K562 (cell line): ENCODE measurements around the gene AKR1D1. TPM values are rescaled to one million over a fixed set of nuclear protein-coding genes. Genes with fewer than 3 reads are reported as not detected.
"Not testable (repeated sequence)": the region's sequence is repeated elsewhere in the genome, so short reads cannot be mapped to it uniquely, and the experiment has no call there.

ENCODE experiments used
- ATAC-seq: fragments of 200-7000 bp; cut with Tn5 transposase; 3 replicates; pipeline ENCODE4 v1.9.1; 2020; ENCODE audit warnings: moderate library complexity
- BruUV-seq: library from RNA; stranded (reverse); fragments of 400-500 nt; replicated peaks from 2 replicates; lab custom pipeline; 2021; lab: Mats Ljungman, UMichigan
- CTCF ChIA-PET: fragments of 300-600 bp; formaldehyde crosslinking; extraction: SDS; loops from one replicate; lab custom pipeline; 2021; ENCODE audit warnings: low intra/inter-chr PET ratio; lab: Yijun Ruan, JAX
- POLR2A ChIA-PET: fragments of 300-600, 350-650 bp; sonication (Branson Sonifier 250); formaldehyde crosslinking; extraction: SDS; loops from one replicate; lab custom pipeline; 2021; ENCODE audit warnings: antibody characterized with exemption, inconsistent platforms; lab: Yijun Ruan, JAX
- DNase-seq, 4 experiments: peaks; one replicate each; pipeline versions ENCODE4 v3.0.0 to v3.0.0-alpha.2; 2011 to 2018; ENCODE audit warnings: low spot score in 3 of 4, mixed read lengths in 3 of 4; ENCODE audit errors: extremely low read depth in 1 of 4
- FAIRE-seq: peaks from 2 replicates; lab custom pipeline; 2011; peaks lifted over from hg19 to GRCh38; lab: Jason Lieb, UNC
- H2AFZ ChIP-seq: 2 replicates; pipeline ENCODE4 v1.6.0; 2011; ENCODE audit warnings: low read depth, low read length, control low read depth, inconsistent platforms
- H3K27ac ChIP-seq: fragments of 200-600 bp; 3 replicates; pipeline ENCODE4 v1.8.0; 2011; ENCODE audit warnings: low read depth, mild to moderate bottlenecking, control low read depth, inconsistent platforms, low read length, moderate library complexity, mixed read lengths; ENCODE audit errors: extremely low read depth
- H3K27me3 ChIP-seq, 2 experiments: fragments of 300-600 bp in 1 of 2; 2 replicates in 1 of 2; 3 replicates in 1 of 2; pipeline versions ENCODE4 v1.6.0 to v1.8.0; 2011; ENCODE audit warnings: inconsistent platforms in 2 of 2, low read length in 2 of 2, mild to moderate bottlenecking in 1 of 2, mixed read lengths in 1 of 2, moderate library complexity in 1 of 2; ENCODE audit not compliant: control insufficient read depth in 2 of 2, insufficient read depth in 2 of 2
- H3K36me3 ChIP-seq: fragments of 300-600 bp; 3 replicates; pipeline ENCODE4 v1.8.0; 2011; ENCODE audit warnings: mild to moderate bottlenecking, low read length, inconsistent platforms; ENCODE audit not compliant: control insufficient read depth, insufficient read depth
- H3K4me1 ChIP-seq, 2 experiments: fragments of 200-600 bp in 1 of 2; replicated peaks in 1 of 2; 2 replicates in 1 of 2; 3 replicates in 1 of 2; pipeline versions ENCODE4 v1.5.1 to v1.8.0; 2011; ENCODE audit warnings: inconsistent platforms in 2 of 2, low read length in 2 of 2, mild to moderate bottlenecking in 1 of 2, mixed read lengths in 1 of 2, moderate library complexity in 1 of 2; ENCODE audit not compliant: control insufficient read depth in 2 of 2, insufficient read depth in 2 of 2
- H3K4me2 ChIP-seq: 2 replicates; pipeline ENCODE4 v1.6.1; 2011; ENCODE audit warnings: low read length, control low read depth, inconsistent platforms, mixed read lengths; ENCODE audit not compliant: insufficient read depth
- H3K4me3 ChIP-seq: fragments of 200-600 bp; sonication (generic), shearing (Covaris generic); 2 replicates; pipeline ENCODE4 v1.5.1; 2016; ENCODE audit warnings: control low read depth, inconsistent platforms
- H3K79me2 ChIP-seq: fragments of 200-600 bp; 3 replicates; pipeline ENCODE4 v1.8.0; 2011; ENCODE audit warnings: low read length, inconsistent platforms; ENCODE audit not compliant: control insufficient read depth, insufficient read depth
- H3K9ac ChIP-seq, 2 experiments: 2 replicates each; pipeline versions ENCODE4 v1.6.0 to v1.6.1; 2011; ENCODE audit warnings: low read depth in 2 of 2, low read length in 2 of 2, control low read depth in 1 of 2, inconsistent platforms in 1 of 2, mild to moderate bottlenecking in 1 of 2, mixed read lengths in 1 of 2; ENCODE audit not compliant: insufficient read depth in 1 of 2
- H3K9me1 ChIP-seq: one replicate; pipeline ENCODE4 v1.6.0; 2011; ENCODE audit warnings: inconsistent platforms, mild to moderate bottlenecking, low read length, moderate library complexity; ENCODE audit not compliant: control insufficient read depth, insufficient read depth
- H3K9me3 ChIP-seq: replicated peaks from 2 replicates; pipeline ENCODE4 v1.5.1; 2011; ENCODE audit warnings: low read depth, low read length, inconsistent platforms; ENCODE audit not compliant: control insufficient read depth, insufficient read depth
- H4K20me1 ChIP-seq: replicated peaks from 2 replicates; pipeline ENCODE4 v1.6.1; 2011; ENCODE audit warnings: low read length, inconsistent platforms, mixed read lengths; ENCODE audit not compliant: control insufficient read depth, insufficient read depth
- ARHGAP35 ChIP-seq: fragments of 450-650 bp; IDR thresholded peaks from 2 replicates; pipeline ENCODE4 v1.6.1; 2018; ENCODE audit not compliant: partially characterized antibody
- CCNT2 ChIP-seq: IDR thresholded peaks from 2 replicates; pipeline ENCODE4 v1.6.1; 2011; ENCODE audit warnings: borderline replicate concordance, low read depth, mild to moderate bottlenecking, moderate library complexity, mixed read lengths, low read length; ENCODE audit not compliant: insufficient read length; ENCODE audit errors: extremely low read depth
- CEBPB ChIP-seq: fragments of 450-650 bp; IDR thresholded peaks from 2 replicates; pipeline ENCODE4 v1.6.1; 2016; ENCODE audit warnings: missing genetic modification characterization, missing compliant biosample characterization
- CEBPG ChIP-seq, 3 experiments: fragments of 200-800 bp in 1 of 3; sonication (Bioruptor generic) in 1 of 3; sonication (generic) in 1 of 3; formaldehyde crosslinking in 1 of 3; IDR thresholded peaks in 2 of 3; conservative IDR thresholded peaks in 1 of 3; 2 replicates each; pipeline versions ENCODE4 v1.6.1 to v1.8.0; 2016 to 2022; ENCODE audit warnings: missing compliant biosample characterization in 2 of 3, missing genetic modification characterization in 2 of 3, mild to moderate bottlenecking in 1 of 3, missing genetic modification reagents in 1 of 3
- MEF2D ChIP-seq: conservative IDR thresholded peaks from 2 replicates; pipeline ENCODE4 v1.6.1; 2016; ENCODE audit warnings: low read depth, missing genetic modification characterization, missing compliant biosample characterization
- NR2C2 ChIP-seq, 2 experiments: fragments of 200-800 bp in 1 of 2; sonication (Bioruptor generic) in 1 of 2; sonication (generic) in 1 of 2; formaldehyde crosslinking in 1 of 2; IDR thresholded peaks; 2 replicates each; pipeline versions ENCODE4 v1.6.1 to v1.8.0; 2016 to 2022; ENCODE audit warnings: mild to moderate bottlenecking in 1 of 2, missing compliant biosample characterization in 1 of 2, missing genetic modification characterization in 1 of 2, missing genetic modification reagents in 1 of 2
- NR2F6 ChIP-seq: fragments of 450-650 bp; formaldehyde crosslinking; IDR thresholded peaks from 2 replicates; pipeline ENCODE4 v1.4.0; 2020; ENCODE audit warnings: mild to moderate bottlenecking
- TRIM24 ChIP-seq, 2 experiments: fragments of 450-650 bp; IDR thresholded peaks; 2 replicates each; pipeline ENCODE4 v1.6.1; 2016
- ZNF431 ChIP-seq: sonication (generic); formaldehyde crosslinking; IDR thresholded peaks from 2 replicates; pipeline ENCODE4 v1.8.0; 2022; ENCODE audit warnings: mild to moderate bottlenecking, missing genetic modification reagents
- WGBS: fragments of 100-300 bp; shearing (Covaris generic); methylation state at CpG from one replicate; pipeline ENCODE4 v1.1.6; 2016; ENCODE audit warnings: low coverage, mixed read lengths; ENCODE audit not compliant: insufficient coverage; ENCODE audit errors: missing lambda C conversion rate; 5-methylcytosine and 5-hydroxymethylcytosine counted together
- in situ Hi-C: fragments of 300-500 bp; cut with MboI; formaldehyde crosslinking; loops from 4 replicates; pipeline ENCODE4 v1.15.0; 2018; ENCODE audit warnings: inconsistent platforms, mixed read lengths
- intact Hi-C: fragments of 100-400 bp; cut with micrococcal nuclease; formaldehyde crosslinking; loops from 2 replicates; pipeline ENCODE4 v1.14.2; 2022
- polyA plus RNA-seq, 8 experiments: library from polyadenylated mRNA; depleted of rRNA in 4 of 8; stranded (reverse) in 5 of 8; unstranded in 3 of 8; fragments of >200 nt; fragmentation: Nextera tagmentation in 2 of 8; fragmentation: Illumina TruSeq in 1 of 8; extraction: Ambion mirVana in 2 of 8; extraction: Trizol in 1 of 8; gene quantifications; 2 replicates each; pipeline versions ENCODE4 v1.2.1 to v1.2.3, GENCODE V29; 2011 to 2014; ENCODE audit warnings: inconsistent platforms in 1 of 8, missing spikeins in 1 of 8
- total RNA-seq, 7 experiments: library from RNA; depleted of rRNA in 6 of 7; stranded (reverse); fragments of >200 nt in 6 of 7; fragmentation: Illumina TruSeq in 2 of 7; extraction: Trizol in 2 of 7; gene quantifications; 2 replicates each; pipeline versions ENCODE4 v1.2.1 to v1.2.3, GENCODE V29; 2011 to 2021; ENCODE audit warnings: low replicate concordance in 1 of 7
- TF ChIP-seq, protein P1 (sequence below): fragments of 450-650 bp; formaldehyde crosslinking; IDR thresholded peaks from 2 replicates; pipeline ENCODE4 v1.4.0; 2022; ENCODE audit warnings: mild to moderate bottlenecking, moderate library complexity
- TF ChIP-seq, protein P2 (sequence below), 2 experiments: fragments of 450-650 bp in 1 of 2; sonication (generic) in 1 of 2; formaldehyde crosslinking in 1 of 2; IDR thresholded peaks in 1 of 2; conservative IDR thresholded peaks in 1 of 2; 2 replicates each; pipeline versions ENCODE4 v1.6.1 to v1.8.1; 2016 to 2023; ENCODE audit warnings: mild to moderate bottlenecking in 2 of 2, moderate library complexity in 2 of 2, inconsistent platforms in 1 of 2, missing genetic modification reagents in 1 of 2

Gene AKR1D1
- total and polyA plus RNA-seq, 9 of the 15 experiments (the other 6 are each of a cell fraction or from before 2014, with no cell fraction given), result not detected

DNA sequence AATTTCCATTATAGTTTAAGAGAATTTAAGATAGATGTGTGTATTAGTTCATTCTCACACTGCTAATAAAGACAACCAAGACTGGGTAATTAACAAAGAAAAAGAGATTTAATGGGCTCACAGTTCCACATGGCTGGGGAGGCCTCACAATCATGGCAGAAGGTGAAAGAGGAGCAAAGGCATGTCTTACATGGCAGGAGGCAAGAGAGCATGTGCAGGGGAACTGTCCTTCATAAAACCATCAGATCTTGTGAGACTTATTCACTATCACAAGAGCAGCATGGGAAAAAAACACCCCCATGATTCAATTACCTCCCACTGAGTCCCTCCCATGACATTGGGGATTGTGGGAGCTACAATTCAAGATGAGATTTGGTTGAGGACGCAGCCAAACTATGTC, 473 bp upstream of the AKR1D1 start:
- H3K4me1 ChIP-seq, H3K27ac ChIP-seq, H2AFZ ChIP-seq, ATAC-seq, DNase-seq, H3K4me3 ChIP-seq, FAIRE-seq, H3K9me1 ChIP-seq, BruUV-seq, H3K79me2 ChIP-seq, H4K20me1 ChIP-seq, H3K27me3 ChIP-seq, H3K9me3 ChIP-seq, POLR2A ChIA-PET, H3K4me2 ChIP-seq, intact Hi-C loops, H3K9ac ChIP-seq, in situ Hi-C loops, CTCF ChIA-PET, H3K36me3 ChIP-seq: not testable (repeated sequence)
- WGBS, result 0% methylated on average over 1 of the region's 1 CpG
- peak; percentile 91 for TF ChIP-seq ZNF431 (CRISPR knock-in tag)

DNA sequence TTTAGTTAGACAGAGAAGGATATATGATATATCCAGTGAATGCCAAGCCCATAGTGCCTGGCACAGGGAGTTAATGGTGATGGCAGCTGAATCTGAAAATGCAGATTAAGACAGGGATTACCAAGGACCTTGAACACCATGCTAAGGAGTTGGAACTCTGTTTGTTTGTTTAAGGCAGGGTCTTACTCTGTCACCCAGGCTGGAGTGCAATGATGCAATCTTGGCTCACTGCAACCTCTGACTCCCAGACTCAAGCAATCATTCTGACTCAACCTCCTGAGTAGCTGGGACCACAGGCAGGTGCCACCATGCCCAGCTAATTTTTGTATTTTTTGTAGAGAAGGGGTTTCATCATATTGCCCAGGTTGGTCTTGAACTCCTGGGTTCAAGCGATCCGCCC, 1.6 kb downstream of the AKR1D1 start:
- Histone ChIP-seq H3K4me2 (no peak overlapping the region), H3K27me3 (no peaks in the 10 kb centered on the region), H3K36me3 (no peaks in the 10 kb centered on the region), H3K9me3 (no peaks in the 10 kb centered on the region), H3K79me2 (no peaks in the 10 kb centered on the region), H3K4me1 (no peaks in the 10 kb centered on the region), H2AFZ (no peak overlapping the region), H3K4me3 (no peak overlapping the region), H3K27ac (no peak overlapping the region), H3K9ac (no peak overlapping the region), H3K9me1 (no peaks in the 10 kb centered on the region), H4K20me1 (no peaks in the 10 kb centered on the region)
- WGBS, result 0% methylated on average over 2 of the region's 2 CpGs
- intact Hi-C loops (no loop called here), in situ Hi-C loops (no loop called here)
- no peak for DNase-seq
- POLR2A ChIA-PET, result no interaction called here
- no TSS peak for BruUV-seq
- peak; percentile 61 for ATAC-seq
- FAIRE-seq, result no peak
- CTCF ChIA-PET, result no interaction called here
- TF ChIP-seq, protein P1, sequence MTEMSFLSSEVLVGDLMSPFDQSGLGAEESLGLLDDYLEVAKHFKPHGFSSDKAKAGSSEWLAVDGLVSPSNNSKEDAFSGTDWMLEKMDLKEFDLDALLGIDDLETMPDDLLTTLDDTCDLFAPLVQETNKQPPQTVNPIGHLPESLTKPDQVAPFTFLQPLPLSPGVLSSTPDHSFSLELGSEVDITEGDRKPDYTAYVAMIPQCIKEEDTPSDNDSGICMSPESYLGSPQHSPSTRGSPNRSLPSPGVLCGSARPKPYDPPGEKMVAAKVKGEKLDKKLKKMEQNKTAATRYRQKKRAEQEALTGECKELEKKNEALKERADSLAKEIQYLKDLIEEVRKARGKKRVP (CRISPR knock-in tag), result 0 out of 2 replicates have a peak, but pooled peaks have one; percentile 29
- no peak for TF ChIP-seq ARHGAP35
- peak in 1 of 2 experiments; percentile 57; a peak in 1 of 4 replicates for TF ChIP-seq TRIM24 (IDR thresholded peaks at IDR 0.05)
- TF ChIP-seq, protein P2, sequence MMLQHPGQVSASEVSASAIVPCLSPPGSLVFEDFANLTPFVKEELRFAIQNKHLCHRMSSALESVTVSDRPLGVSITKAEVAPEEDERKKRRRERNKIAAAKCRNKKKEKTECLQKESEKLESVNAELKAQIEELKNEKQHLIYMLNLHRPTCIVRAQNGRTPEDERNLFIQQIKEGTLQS (IDR thresholded peaks at IDR 0.05), result peak; percentile 89
- TF ChIP-seq, protein P2 (CRISPR knock-in tag; conservative IDR thresholded peaks at IDR 0.05), result no peak
- TF ChIP-seq NR2F6 (CRISPR knock-in tag), result no peak
- TF ChIP-seq NR2C2 (CRISPR knock-in tag; IDR thresholded peaks at IDR 0.05), result no peak
- TF ChIP-seq NR2C2 (tag; IDR thresholded peaks at IDR 0.05), result peak; percentile 44; the same call in 1 of the 2 replicates
- TF ChIP-seq CEBPB (tag), result peak; percentile 68; the same call in 1 of the 2 replicates
- no peak for TF ChIP-seq MEF2D
- no peak for TF ChIP-seq CCNT2
- peak; percentile 54 for TF ChIP-seq CEBPG (CRISPR knock-in tag; IDR thresholded peaks at IDR 0.05)
- TF ChIP-seq CEBPG (tag; conservative IDR thresholded peaks at IDR 0.05 in 1 of 2, IDR thresholded peaks at IDR 0.05 in 1 of 2), result peak; percentile 89 to 93
